Natural killer cell (primary cell): ENCODE data around the gene KIDINS220. TPM values are rescaled to one million over a fixed set of nuclear protein-coding genes. Genes with fewer than 3 reads are reported as not detected.

Source experiments
- ATAC-seq, 3 donors: fragments of 150-1000 bp in 2 of 3; fragments of 200-7000 bp in 1 of 3; cut with Tn5 transposase; 1 replicate in 1 of 3; 2 replicates in 2 of 3; pipeline ENCODE4 v1.10.0; 2021; ENCODE audit warnings: mild to moderate bottlenecking in 2 of 3, moderate library complexity in 2 of 3
- DNase-seq, 2 donors: peaks; one replicate each; pipeline versions ENCODE4 v3.0.0 to v3.0.0-alpha.2; 2013 to 2021; ENCODE audit warnings: mixed read lengths in 1 of 2
- H3K27ac ChIP-seq: one replicate; pipeline ENCODE4 v1.5.1; 2013; ENCODE audit warnings: mild to moderate bottlenecking, low read length
- H3K27me3 ChIP-seq: one replicate; pipeline ENCODE4 v1.6.1; 2013; ENCODE audit warnings: low read length; ENCODE audit not compliant: control insufficient read depth, insufficient read depth
- H3K36me3 ChIP-seq: one replicate; pipeline ENCODE4 v1.6.1; 2013; ENCODE audit warnings: low read length; ENCODE audit not compliant: control insufficient read depth, insufficient read depth
- H3K4me1 ChIP-seq: one replicate; pipeline ENCODE4 v1.6.1; 2013; ENCODE audit warnings: low read length; ENCODE audit not compliant: control insufficient read depth, insufficient read depth
- H3K4me3 ChIP-seq: one replicate; pipeline ENCODE4 v1.5.1; 2013; ENCODE audit warnings: low read length
- H3K9me3 ChIP-seq: one replicate; pipeline ENCODE4 v1.6.1; 2013; ENCODE audit warnings: low read length; ENCODE audit not compliant: control insufficient read depth, insufficient read depth
- H3K27ac Mint-ChIP-seq, 2 donors: one replicate each; pipeline ENCODE4 v1.8.0; 2022; ENCODE audit warnings: mild to moderate bottlenecking in 2 of 2, mixed read lengths in 2 of 2, moderate library complexity in 1 of 2
- H3K27me3 Mint-ChIP-seq, 2 donors: one replicate each; pipeline ENCODE4 v1.8.0; 2022; ENCODE audit warnings: low read depth in 2 of 2, mixed read lengths in 2 of 2
- H3K36me3 Mint-ChIP-seq: one replicate; pipeline ENCODE4 v1.8.0; 2022; ENCODE audit warnings: mixed read lengths
- H3K4me1 Mint-ChIP-seq, 2 donors: one replicate each; pipeline ENCODE4 v1.8.0; 2022; ENCODE audit warnings: mixed read lengths in 2 of 2
- H3K4me3 Mint-ChIP-seq: one replicate; pipeline ENCODE4 v1.8.0; 2022; ENCODE audit warnings: mild to moderate bottlenecking, moderate library complexity, mixed read lengths
- H3K9me3 Mint-ChIP-seq, 2 donors: one replicate each; pipeline ENCODE4 v1.8.0; 2022; ENCODE audit warnings: mixed read lengths in 2 of 2
- WGBS: methylation state at CpG from one replicate; pipeline ENCODE4 v1.1.7; 2013; ENCODE audit warnings: missing lambda C conversion rate; ENCODE audit not compliant: insufficient coverage; 5-methylcytosine and 5-hydroxymethylcytosine counted together
- intact Hi-C: fragments of 100-400 bp; cut with micrococcal nuclease; formaldehyde crosslinking; loops from one replicate; pipeline ENCODE4 v1.14.2; 2022
- total RNA-seq, 4 donors: library from RNA; stranded (reverse); fragments of 120-200 nt in 1 of 4; gene quantifications; one replicate each; pipeline versions ENCODE4 v1.2.3 to v1.2.4, GENCODE V29; 2013 to 2022
- TF ChIP-seq, protein P1 (sequence below): fragments of 200-600 bp; IDR thresholded peaks from one replicate; pipeline ENCODE4 v1.8.0; 2022; ENCODE audit warnings: antibody characterized with exemption

KIDINS220 gene
- total RNA-seq, 3 donors from 2014 or later (not counting 1 experiment from before 2014, with no cell fraction given): 54.1 to 84.2 (median 71.5) TPM

DNA sequence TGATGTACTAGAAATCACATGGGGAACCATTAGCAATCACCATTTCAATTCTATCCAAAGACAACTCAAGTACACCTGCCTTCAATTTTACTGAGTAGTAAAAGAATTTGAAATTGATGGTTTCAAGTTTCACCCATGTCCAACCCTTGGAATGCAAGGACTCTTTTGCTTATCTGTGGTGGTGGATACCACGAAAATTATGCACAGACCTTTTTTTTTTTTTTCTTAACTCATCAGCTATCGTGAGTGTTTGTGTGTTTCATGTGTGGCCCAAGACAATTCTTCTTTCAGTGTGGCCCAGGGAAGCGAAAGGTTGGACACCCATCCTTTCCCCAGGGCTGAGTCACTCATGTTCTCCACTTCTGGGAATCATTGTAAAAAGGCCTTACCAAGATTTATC lies 132.5 kb downstream of the KIDINS220 start:
- H3K27me3 Mint-ChIP-seq: no peaks in the 10 kb centered on the region
- no peak overlapping the region for H3K27ac ChIP-seq
- no peak for DNase-seq
- no peaks in the 10 kb centered on the region for H3K9me3 Mint-ChIP-seq
- H3K9me3 ChIP-seq: no peaks in the 10 kb centered on the region
- H3K4me1 Mint-ChIP-seq: no peaks in the 10 kb centered on the region
- H3K4me3 ChIP-seq: no peak overlapping the region
- intact Hi-C loops: no loop called here
- TF ChIP-seq, protein P1, sequence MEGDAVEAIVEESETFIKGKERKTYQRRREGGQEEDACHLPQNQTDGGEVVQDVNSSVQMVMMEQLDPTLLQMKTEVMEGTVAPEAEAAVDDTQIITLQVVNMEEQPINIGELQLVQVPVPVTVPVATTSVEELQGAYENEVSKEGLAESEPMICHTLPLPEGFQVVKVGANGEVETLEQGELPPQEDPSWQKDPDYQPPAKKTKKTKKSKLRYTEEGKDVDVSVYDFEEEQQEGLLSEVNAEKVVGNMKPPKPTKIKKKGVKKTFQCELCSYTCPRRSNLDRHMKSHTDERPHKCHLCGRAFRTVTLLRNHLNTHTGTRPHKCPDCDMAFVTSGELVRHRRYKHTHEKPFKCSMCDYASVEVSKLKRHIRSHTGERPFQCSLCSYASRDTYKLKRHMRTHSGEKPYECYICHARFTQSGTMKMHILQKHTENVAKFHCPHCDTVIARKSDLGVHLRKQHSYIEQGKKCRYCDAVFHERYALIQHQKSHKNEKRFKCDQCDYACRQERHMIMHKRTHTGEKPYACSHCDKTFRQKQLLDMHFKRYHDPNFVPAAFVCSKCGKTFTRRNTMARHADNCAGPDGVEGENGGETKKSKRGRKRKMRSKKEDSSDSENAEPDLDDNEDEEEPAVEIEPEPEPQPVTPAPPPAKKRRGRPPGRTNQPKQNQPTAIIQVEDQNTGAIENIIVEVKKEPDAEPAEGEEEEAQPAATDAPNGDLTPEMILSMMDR: no peak
- 81% methylated on average over 2 of the region's 3 CpGs for WGBS
- H3K36me3 Mint-ChIP-seq: no peaks in the 10 kb centered on the region
- ATAC-seq: no peak
- H3K4me3 Mint-ChIP-seq: no peak overlapping the region
- H3K4me1 ChIP-seq: no peaks in the 10 kb centered on the region
- no peaks in the 10 kb centered on the region for H3K27me3 ChIP-seq
- no peaks in the 10 kb centered on the region for H3K36me3 ChIP-seq
- H3K27ac Mint-ChIP-seq: no peak overlapping the region

DNA sequence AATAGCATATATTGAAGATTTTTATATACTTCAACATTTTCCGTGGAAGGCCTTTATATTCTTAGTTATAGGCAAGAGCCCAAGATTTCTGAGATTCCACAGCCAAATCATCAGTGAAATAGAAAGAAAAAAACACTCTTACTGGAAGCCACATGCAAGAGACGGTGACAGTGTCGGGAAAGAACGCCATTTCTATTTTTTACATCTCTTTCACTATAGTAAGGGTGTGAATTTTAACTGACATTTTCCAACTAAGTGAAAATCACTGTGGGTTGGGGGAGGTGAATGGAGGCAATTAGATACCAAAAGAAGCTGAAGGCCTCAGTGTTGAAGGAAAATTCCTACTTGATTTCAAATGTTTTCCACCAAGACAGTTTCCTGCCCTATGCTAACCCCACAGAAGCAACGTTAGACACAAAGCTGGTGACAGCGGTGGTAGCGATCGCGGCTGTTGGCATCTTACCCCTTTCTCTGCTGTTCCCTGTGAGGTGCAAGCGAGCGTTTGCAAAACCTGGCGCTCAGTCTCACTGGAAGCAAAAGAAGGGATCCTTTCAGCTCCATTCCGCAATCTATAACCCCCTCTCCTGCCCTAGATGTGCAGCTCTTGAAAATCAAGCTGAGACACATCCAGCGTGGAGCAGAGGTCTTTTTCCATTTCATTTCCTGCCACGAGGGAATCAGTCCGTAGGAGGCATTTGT lies 135.6 kb downstream of the KIDINS220 start:
- no peak for ATAC-seq
- Histone ChIP-seq H3K27ac (no peak overlapping the region), H3K4me3 (no peak overlapping the region), H3K4me1 (no peaks in the 10 kb centered on the region), H3K27me3 (no peaks in the 10 kb centered on the region), H3K36me3 (no peaks in the 10 kb centered on the region), H3K9me3 (no peaks in the 10 kb centered on the region)
- TF ChIP-seq, protein P1: no peak
- WGBS: 91% methylated on average over 13 of the region's 16 CpGs
- H3K4me3 Mint-ChIP-seq: no peak overlapping the region
- H3K9me3 Mint-ChIP-seq: no peaks in the 10 kb centered on the region
- no peaks in the 10 kb centered on the region for H3K27me3 Mint-ChIP-seq
- no peaks in the 10 kb centered on the region for H3K36me3 Mint-ChIP-seq
- intact Hi-C loops: no loop called here
- no peak for DNase-seq
- H3K4me1 Mint-ChIP-seq: no peaks in the 10 kb centered on the region
- no peak overlapping the region for H3K27ac Mint-ChIP-seq

DNA sequence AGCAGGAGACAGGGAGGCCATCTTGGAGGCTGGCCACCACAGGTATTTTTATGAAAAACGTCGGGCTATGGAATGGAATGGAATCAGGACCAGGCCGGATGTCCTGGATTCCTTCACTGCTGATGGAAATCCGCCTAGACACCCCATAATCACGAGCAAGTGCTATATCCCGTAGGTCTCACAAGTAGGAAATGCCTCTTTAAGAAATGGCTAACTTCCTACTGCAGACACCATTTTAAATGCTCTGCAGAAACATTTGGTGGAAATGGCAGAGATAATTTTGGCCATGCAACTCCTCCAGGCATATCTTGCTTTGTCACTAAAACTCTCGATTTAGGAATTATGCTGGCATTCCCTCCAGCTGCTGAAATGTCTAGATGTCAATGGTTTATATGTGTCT lies 137.6 kb downstream of the KIDINS220 start:
- no peaks in the 10 kb centered on the region for H3K4me1 Mint-ChIP-seq
- TF ChIP-seq, protein P1: no peak
- H3K27ac Mint-ChIP-seq: no peak overlapping the region
- no peaks in the 10 kb centered on the region for H3K36me3 ChIP-seq
- H3K4me3 ChIP-seq: no peak overlapping the region
- no peaks in the 10 kb centered on the region for H3K36me3 Mint-ChIP-seq
- no peaks in the 10 kb centered on the region for H3K4me1 ChIP-seq
- ATAC-seq (no peak), DNase-seq (no peak)
- no peaks in the 10 kb centered on the region for H3K27me3 Mint-ChIP-seq
- no peaks in the 10 kb centered on the region for H3K9me3 Mint-ChIP-seq
- 92% methylated on average over 7 of the region's 7 CpGs for WGBS
- H3K27me3 ChIP-seq: no peaks in the 10 kb centered on the region
- intact Hi-C loops: no loop called here
- no peak overlapping the region for H3K27ac ChIP-seq
- no peaks in the 10 kb centered on the region for H3K9me3 ChIP-seq
- H3K4me3 Mint-ChIP-seq: no peak overlapping the region

DNA sequence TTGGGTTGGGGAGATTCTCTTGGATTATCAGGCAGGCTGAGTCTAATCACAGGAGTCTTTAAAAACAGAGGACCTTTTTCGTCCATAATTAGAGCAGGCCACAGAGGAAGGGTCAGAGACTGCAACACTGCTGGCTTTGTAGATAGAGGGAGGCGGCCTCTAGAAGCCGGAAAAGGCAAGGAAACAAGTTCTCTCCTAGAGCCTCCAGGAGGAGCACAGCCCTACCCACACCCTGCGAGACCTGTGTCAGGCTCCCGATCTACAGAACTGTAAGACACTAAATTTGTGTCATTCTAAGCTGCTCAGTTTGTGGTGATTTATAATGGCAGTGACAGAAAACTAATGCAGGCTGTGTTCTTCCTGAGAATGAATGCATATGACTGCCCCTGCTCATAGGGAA lies 140.2 kb downstream of the KIDINS220 start:
- H3K27ac ChIP-seq: no peak overlapping the region
- H3K4me3 ChIP-seq: no peak overlapping the region
- H3K27ac Mint-ChIP-seq: no peak overlapping the region
- intact Hi-C loops: no loop called here
- H3K4me1 ChIP-seq: peaks cover 9% of the 10 kb centered on the region
- H3K4me3 Mint-ChIP-seq: no peak overlapping the region
- H3K9me3 Mint-ChIP-seq: no peaks in the 10 kb centered on the region
- H3K27me3 Mint-ChIP-seq: peaks cover 0 to 6% of the 10 kb centered on the region in 2 donors
- TF ChIP-seq, protein P1: no peak
- peaks cover 3% of the 10 kb centered on the region for H3K27me3 ChIP-seq
- no peaks in the 10 kb centered on the region for H3K36me3 ChIP-seq
- 92% methylated on average over 5 of the region's 5 CpGs for WGBS
- H3K9me3 ChIP-seq: no peaks in the 10 kb centered on the region
- no peaks in the 10 kb centered on the region for H3K36me3 Mint-ChIP-seq
- ATAC-seq (no peak), DNase-seq (no peak)
- peaks cover 4 to 10% of the 10 kb centered on the region in 2 donors for H3K4me1 Mint-ChIP-seq
